ENCODE measurements around the gene FIZ1.

DNA sequence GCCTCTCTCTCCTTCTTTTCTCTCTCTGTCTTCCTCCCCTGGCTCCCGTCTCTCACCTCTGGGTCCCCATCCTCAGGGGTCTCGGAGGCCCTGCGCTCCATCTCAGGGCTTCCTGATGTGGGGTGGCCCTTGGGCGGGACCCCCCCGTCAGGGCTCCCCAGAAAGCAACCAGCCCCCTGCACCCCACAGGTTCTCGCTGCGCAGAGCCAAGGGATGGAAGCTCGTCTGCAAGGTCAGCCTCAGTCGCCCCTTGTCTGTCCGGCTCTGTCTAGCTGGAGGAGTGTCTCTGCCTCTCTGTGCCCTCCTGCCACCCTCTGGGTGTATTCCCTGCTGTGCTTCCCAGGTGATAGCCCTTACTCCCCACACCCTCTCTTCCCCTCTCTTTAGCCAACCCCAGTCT is 53.9 kb downstream of the FIZ1 start, which contains the start of gene SBK3:
- TF ChIP-seq POLR2AphosphoS5 (IDR thresholded peaks at IDR 0.05; ENCODE audit: low read depth, low read length) (no peak), TAF1 (IDR thresholded peaks at IDR 0.05; ENCODE audit: borderline replicate concordance, insufficient read depth, low read length) (no peak), REST (IDR thresholded peaks at IDR 0.05; ENCODE audit: insufficient read depth in 1 of 2, low read depth in 2 of 2, low read length in 2 of 2) (no peak), SIN3A (IDR thresholded peaks at IDR 0.05; ENCODE audit: borderline replicate concordance, insufficient read depth, low read length) (no peak), FOXP2 (optimal IDR thresholded peaks at IDR 0.05; ENCODE audit: borderline replicate concordance, extremely low read depth, extremely low read length, insufficient read depth) (no peak)
